ENCODE measurements around the gene FAM90A1. TPM values are rescaled to one million over a fixed set of nuclear protein-coding genes. Genes with fewer than 3 reads are reported as not detected.
"Not testable (repeated sequence)": the region's sequence is repeated elsewhere in the genome, so short reads cannot be mapped to it uniquely, and the experiment has no call there.

The FAM90A1 gene
- total and polyA plus RNA-seq, 2 donors (not counting 1 experiment from before 2014, with no cell fraction given): 0.27 to 0.34 TPM

GRCh38 chr12:8197685-8198308 lies 29.6 kb downstream of the FAM90A1 start:
- intact Hi-C loops (cut with micrococcal nuclease); H3K9me3 Mint-ChIP-seq (ENCODE audit: insufficient read depth); H3K4me3 Mint-ChIP-seq; H3K4me1 Mint-ChIP-seq; H2AFZ ChIP-seq (ENCODE audit: insufficient read depth, low read depth, low read length, poor library complexity, severe bottlenecking); POLR2A ChIA-PET; H3K27ac Mint-ChIP-seq; H3K27me3 ChIP-seq (replicated peaks in 1 of 4; ENCODE audit: control extremely low read depth in 1 of 4, control insufficient read depth in 3 of 4, insufficient read depth in 4 of 4, low read length in 3 of 4); H3K4me1 ChIP-seq (ENCODE audit: control insufficient read depth in 2 of 2, insufficient read depth in 2 of 2, low read length in 2 of 2); H3K36me3 ChIP-seq (replicated peaks in 1 of 2; ENCODE audit: control extremely low read depth in 1 of 2, control insufficient read depth in 1 of 2, extremely low read depth in 1 of 2, insufficient read depth in 2 of 2, low read length in 1 of 2); ATAC-seq (ENCODE audit: low read depth); DNase-seq; H3K4me2 ChIP-seq (replicated peaks; ENCODE audit: low read depth, low read length, poor library complexity, severe bottlenecking); H3K79me2 ChIP-seq (ENCODE audit: control insufficient read depth, insufficient read depth, low read length); H3K27ac ChIP-seq (ENCODE audit: low read length in 2 of 2); H3K9ac ChIP-seq (ENCODE audit: low read length); H3K27me3 Mint-ChIP-seq; H4K20me1 ChIP-seq (ENCODE audit: control insufficient read depth, insufficient read depth, low read length, poor library complexity, severe bottlenecking); CTCF ChIA-PET; H3K4me3 ChIP-seq (ENCODE audit: control extremely low read depth in 1 of 5, extremely low read depth in 1 of 5, insufficient read depth in 1 of 5, low read depth in 2 of 5, low read length in 4 of 5); H3K9me3 ChIP-seq (ENCODE audit: control extremely low read depth in 1 of 3, control insufficient read depth in 2 of 3, insufficient read depth in 1 of 3, low read length in 2 of 3): not testable (repeated sequence)
- no CpG with 5 or more reads among the region's 1 CpG for WGBS (ENCODE audit: insufficient coverage)

GRCh38 chr12:8188088-8188487 lies 39.3 kb downstream of the FAM90A1 start:
- H3K27me3 ChIP-seq (replicated peaks in 1 of 4; ENCODE audit: control extremely low read depth in 1 of 4, control insufficient read depth in 3 of 4, insufficient read depth in 4 of 4, low read length in 3 of 4); H3K79me2 ChIP-seq (ENCODE audit: control insufficient read depth, insufficient read depth, low read length); H3K9me3 Mint-ChIP-seq (ENCODE audit: insufficient read depth); H3K27me3 Mint-ChIP-seq; H3K27ac ChIP-seq (ENCODE audit: low read length in 2 of 2); H3K27ac Mint-ChIP-seq; H4K20me1 ChIP-seq (ENCODE audit: control insufficient read depth, insufficient read depth, low read length, poor library complexity, severe bottlenecking); ATAC-seq (ENCODE audit: low read depth); POLR2A ChIA-PET; H2AFZ ChIP-seq (ENCODE audit: insufficient read depth, low read depth, low read length, poor library complexity, severe bottlenecking); H3K9ac ChIP-seq (ENCODE audit: low read length); H3K4me3 ChIP-seq (ENCODE audit: control extremely low read depth in 1 of 5, extremely low read depth in 1 of 5, insufficient read depth in 1 of 5, low read depth in 2 of 5, low read length in 4 of 5); H3K4me2 ChIP-seq (replicated peaks; ENCODE audit: low read depth, low read length, poor library complexity, severe bottlenecking); CTCF ChIA-PET; H3K9me3 ChIP-seq (ENCODE audit: control extremely low read depth in 1 of 3, control insufficient read depth in 2 of 3, insufficient read depth in 1 of 3, low read length in 2 of 3); H3K4me1 Mint-ChIP-seq; intact Hi-C loops (cut with micrococcal nuclease); H3K36me3 ChIP-seq (replicated peaks in 1 of 2; ENCODE audit: control extremely low read depth in 1 of 2, control insufficient read depth in 1 of 2, extremely low read depth in 1 of 2, insufficient read depth in 2 of 2, low read length in 1 of 2); H3K4me1 ChIP-seq (ENCODE audit: control insufficient read depth in 2 of 2, insufficient read depth in 2 of 2, low read length in 2 of 2); H3K4me3 Mint-ChIP-seq; DNase-seq: not testable (repeated sequence)
- 88% methylated on average over 2 of the region's 2 CpGs for WGBS (ENCODE audit: insufficient coverage)

GRCh38 chr12:8184206-8184605 lies 43.2 kb downstream of the FAM90A1 start:
- intact Hi-C loops (cut with micrococcal nuclease); H3K27ac ChIP-seq (ENCODE audit: low read length in 2 of 2); H3K9me3 ChIP-seq (ENCODE audit: control extremely low read depth in 1 of 3, control insufficient read depth in 2 of 3, insufficient read depth in 1 of 3, low read length in 2 of 3); H3K36me3 ChIP-seq (replicated peaks in 1 of 2; ENCODE audit: control extremely low read depth in 1 of 2, control insufficient read depth in 1 of 2, extremely low read depth in 1 of 2, insufficient read depth in 2 of 2, low read length in 1 of 2); DNase-seq; ATAC-seq (ENCODE audit: low read depth); H3K27ac Mint-ChIP-seq; H3K79me2 ChIP-seq (ENCODE audit: control insufficient read depth, insufficient read depth, low read length); H3K27me3 Mint-ChIP-seq; H3K9ac ChIP-seq (ENCODE audit: low read length); CTCF ChIA-PET; H3K4me3 Mint-ChIP-seq; H3K9me3 Mint-ChIP-seq (ENCODE audit: insufficient read depth); H3K27me3 ChIP-seq (replicated peaks in 1 of 4; ENCODE audit: control extremely low read depth in 1 of 4, control insufficient read depth in 3 of 4, insufficient read depth in 4 of 4, low read length in 3 of 4); H4K20me1 ChIP-seq (ENCODE audit: control insufficient read depth, insufficient read depth, low read length, poor library complexity, severe bottlenecking); H2AFZ ChIP-seq (ENCODE audit: insufficient read depth, low read depth, low read length, poor library complexity, severe bottlenecking); H3K4me1 ChIP-seq (ENCODE audit: control insufficient read depth in 2 of 2, insufficient read depth in 2 of 2, low read length in 2 of 2); H3K4me3 ChIP-seq (ENCODE audit: control extremely low read depth in 1 of 5, extremely low read depth in 1 of 5, insufficient read depth in 1 of 5, low read depth in 2 of 5, low read length in 4 of 5); H3K4me2 ChIP-seq (replicated peaks; ENCODE audit: low read depth, low read length, poor library complexity, severe bottlenecking); POLR2A ChIA-PET: not testable (repeated sequence)
- peaks cover 14% of the 10 kb centered on the region for H3K4me1 Mint-ChIP-seq
- WGBS (ENCODE audit: insufficient coverage): no CpG with 5 or more reads among the region's 28 CpGs

- POLR2A ChIA-PET; H3K79me2 ChIP-seq (ENCODE audit: control insufficient read depth, insufficient read depth, low read length); H3K27ac ChIP-seq (ENCODE audit: low read length in 2 of 2); H3K9me3 ChIP-seq (ENCODE audit: control extremely low read depth in 1 of 3, control insufficient read depth in 2 of 3, insufficient read depth in 1 of 3, low read length in 2 of 3); CTCF ChIA-PET; H3K27me3 Mint-ChIP-seq; H3K4me3 ChIP-seq (ENCODE audit: control extremely low read depth in 1 of 5, extremely low read depth in 1 of 5, insufficient read depth in 1 of 5, low read depth in 2 of 5, low read length in 4 of 5); intact Hi-C loops (cut with micrococcal nuclease); H3K9ac ChIP-seq (ENCODE audit: low read length); DNase-seq; H3K4me3 Mint-ChIP-seq; H3K4me2 ChIP-seq (replicated peaks; ENCODE audit: low read depth, low read length, poor library complexity, severe bottlenecking); H2AFZ ChIP-seq (ENCODE audit: insufficient read depth, low read depth, low read length, poor library complexity, severe bottlenecking); H3K27ac Mint-ChIP-seq; H3K27me3 ChIP-seq (replicated peaks in 1 of 4; ENCODE audit: control extremely low read depth in 1 of 4, control insufficient read depth in 3 of 4, insufficient read depth in 4 of 4, low read length in 3 of 4); H3K36me3 ChIP-seq (replicated peaks in 1 of 2; ENCODE audit: control extremely low read depth in 1 of 2, control insufficient read depth in 1 of 2, extremely low read depth in 1 of 2, insufficient read depth in 2 of 2, low read length in 1 of 2); H3K4me1 ChIP-seq (ENCODE audit: control insufficient read depth in 2 of 2, insufficient read depth in 2 of 2, low read length in 2 of 2); H4K20me1 ChIP-seq (ENCODE audit: control insufficient read depth, insufficient read depth, low read length, poor library complexity, severe bottlenecking); ATAC-seq (ENCODE audit: low read depth); H3K9me3 Mint-ChIP-seq (ENCODE audit: insufficient read depth): not testable (repeated sequence)
- WGBS (ENCODE audit: insufficient coverage): no CpG with 5 or more reads among the region's 23 CpGs
- H3K4me1 Mint-ChIP-seq: peaks cover 14% of the 10 kb centered on the region
Measured at GRCh38 chr12:8183346-8183745, 44.1 kb downstream of the FAM90A1 start.

All from B cell (primary cell).